Measurements from ENCODE around the gene NTN4. TPM values are rescaled to one million over a fixed set of nuclear protein-coding genes. Genes with fewer than 3 reads are reported as not detected.

NTN4 gene
- polyA plus RNA-seq, 1 experiment: 582 TPM

DNA sequence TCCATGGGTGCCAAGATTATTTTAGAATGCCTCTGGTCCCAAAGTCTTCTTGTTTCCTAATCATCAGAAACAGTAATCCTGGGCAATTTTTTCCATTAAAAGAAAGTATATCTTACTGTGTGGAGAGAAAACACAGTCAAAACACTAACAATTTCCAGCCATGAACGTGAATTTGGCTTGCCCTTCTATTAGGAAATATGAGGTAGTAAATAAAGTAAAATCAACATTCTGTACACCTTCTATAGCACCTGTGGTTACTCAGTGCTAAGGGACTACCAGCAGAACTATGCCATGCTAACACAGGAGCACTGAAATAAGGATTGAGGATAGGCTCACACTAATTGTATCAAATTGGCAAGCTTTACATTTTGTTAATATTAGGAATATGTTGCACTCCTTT lies 60.1 kb downstream of the NTN4 start:
- Histone ChIP-seq H3K27me3 (ENCODE audit: control insufficient read depth, insufficient read depth, low read length) (no peaks in the 10 kb centered on the region), H3K4me3 (ENCODE audit: low read depth, low read length) (no peak overlapping the region), H3K36me3 (ENCODE audit: control insufficient read depth, insufficient read depth, low read length) (peaks cover 2% of the 10 kb centered on the region)
- CTCF ChIA-PET: no interaction called here
- POLR2A ChIA-PET: no interaction called here
- TF ChIP-seq CTCF (IDR thresholded peaks at IDR 0.05; ENCODE audit: insufficient read depth, low read depth, low read length): no peak
- DNase-seq (ENCODE audit: low read depth): no peak

DNA sequence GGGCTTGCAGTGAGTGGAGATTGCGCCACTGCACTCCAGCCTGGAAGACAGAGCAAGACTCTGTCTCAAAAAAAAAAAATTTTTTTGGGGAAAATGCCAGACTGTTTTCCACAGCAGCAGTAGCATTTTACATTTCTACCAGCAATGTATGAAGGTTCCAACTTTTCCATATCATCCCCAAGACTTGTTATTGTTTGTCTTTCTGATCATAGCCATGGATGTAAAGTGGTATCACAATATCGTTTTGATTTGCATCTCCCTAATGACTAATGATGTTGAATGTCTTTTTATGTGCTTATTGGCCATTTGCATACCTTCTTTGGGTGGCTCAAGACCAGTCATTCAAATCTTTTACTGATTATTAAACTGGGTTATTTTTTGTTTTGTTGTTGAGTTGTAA lies 63.7 kb downstream of the NTN4 start:
- CTCF ChIA-PET: no interaction called here
- H3K4me3 ChIP-seq (ENCODE audit: low read depth, low read length): no peak overlapping the region
- DNase-seq (ENCODE audit: low read depth): no peak
- H3K36me3 ChIP-seq (ENCODE audit: control insufficient read depth, insufficient read depth, low read length): peaks cover 2% of the 10 kb centered on the region
- H3K27me3 ChIP-seq (ENCODE audit: control insufficient read depth, insufficient read depth, low read length): no peaks in the 10 kb centered on the region
- POLR2A ChIA-PET: no interaction called here
- TF ChIP-seq CTCF (IDR thresholded peaks at IDR 0.05; ENCODE audit: insufficient read depth, low read depth, low read length): no peak

- peaks cover 2% of the 10 kb centered on the region for H3K36me3 ChIP-seq (ENCODE audit: control insufficient read depth, insufficient read depth, low read length)
- CTCF ChIA-PET: no interaction called here
- H3K4me3 ChIP-seq (ENCODE audit: low read depth, low read length): no peak overlapping the region
- no peaks in the 10 kb centered on the region for H3K27me3 ChIP-seq (ENCODE audit: control insufficient read depth, insufficient read depth, low read length)
- no peak for DNase-seq (ENCODE audit: low read depth)
- POLR2A ChIA-PET: no interaction called here
- no peak for TF ChIP-seq CTCF (IDR thresholded peaks at IDR 0.05; ENCODE audit: insufficient read depth, low read depth, low read length)
Observed at GRCh38 chr12:95724767-95725166, 65.8 kb downstream of the NTN4 start.

- ChIA-PET POLR2A (no interaction called here), CTCF (no interaction called here)
- DNase-seq (ENCODE audit: low read depth): no peak
- peaks cover 2% of the 10 kb centered on the region for H3K36me3 ChIP-seq (ENCODE audit: control insufficient read depth, insufficient read depth, low read length)
- H3K27me3 ChIP-seq (ENCODE audit: control insufficient read depth, insufficient read depth, low read length): no peaks in the 10 kb centered on the region
- no peak for TF ChIP-seq CTCF (IDR thresholded peaks at IDR 0.05; ENCODE audit: insufficient read depth, low read depth, low read length)
- H3K4me3 ChIP-seq (ENCODE audit: low read depth, low read length): no peak overlapping the region
Observed at GRCh38 chr12:95723693-95724384, 66.7 kb downstream of the NTN4 start.

DNA sequence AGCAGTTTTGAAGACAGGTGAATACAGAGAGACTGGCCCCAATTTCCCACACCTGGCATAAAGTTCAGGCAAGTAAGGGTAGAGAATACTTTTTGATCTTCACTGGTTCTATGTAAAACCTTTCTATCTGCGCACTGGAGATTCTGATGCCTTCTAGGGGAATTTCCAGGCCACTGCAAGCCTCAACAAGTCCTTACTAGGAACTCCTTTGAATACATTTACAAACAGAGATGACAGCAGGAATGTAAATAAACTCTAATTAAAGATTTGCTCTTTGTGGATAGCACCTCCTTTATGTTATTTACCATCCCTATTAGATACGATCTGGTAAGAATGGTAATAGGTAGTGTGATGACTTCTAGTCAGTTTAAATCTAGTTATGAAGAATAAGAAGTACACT lies 69.2 kb downstream of the NTN4 start:
- H3K4me3 ChIP-seq (ENCODE audit: low read depth, low read length): no peak overlapping the region
- CTCF ChIA-PET: no interaction called here
- DNase-seq (ENCODE audit: low read depth): no peak
- H3K27me3 ChIP-seq (ENCODE audit: control insufficient read depth, insufficient read depth, low read length): no peaks in the 10 kb centered on the region
- POLR2A ChIA-PET: no interaction called here
- H3K36me3 ChIP-seq (ENCODE audit: control insufficient read depth, insufficient read depth, low read length): no peaks in the 10 kb centered on the region; the same call in 1 of the 2 replicates
- peak; percentile 25; the same call in 1 of the 2 replicates for TF ChIP-seq CTCF (IDR thresholded peaks at IDR 0.05; ENCODE audit: insufficient read depth, low read depth, low read length)
